ENCODE data around the gene ARID5A. TPM values are rescaled to one million over a fixed set of nuclear protein-coding genes. Genes with fewer than 3 reads are reported as not detected.

The ARID5A gene
- total and polyA plus RNA-seq, 9 of the 15 experiments (the other 6 are each of a cell fraction or from before 2014, with no cell fraction given), result 0.14 to 12.5 (median 3.0) TPM

DNA sequence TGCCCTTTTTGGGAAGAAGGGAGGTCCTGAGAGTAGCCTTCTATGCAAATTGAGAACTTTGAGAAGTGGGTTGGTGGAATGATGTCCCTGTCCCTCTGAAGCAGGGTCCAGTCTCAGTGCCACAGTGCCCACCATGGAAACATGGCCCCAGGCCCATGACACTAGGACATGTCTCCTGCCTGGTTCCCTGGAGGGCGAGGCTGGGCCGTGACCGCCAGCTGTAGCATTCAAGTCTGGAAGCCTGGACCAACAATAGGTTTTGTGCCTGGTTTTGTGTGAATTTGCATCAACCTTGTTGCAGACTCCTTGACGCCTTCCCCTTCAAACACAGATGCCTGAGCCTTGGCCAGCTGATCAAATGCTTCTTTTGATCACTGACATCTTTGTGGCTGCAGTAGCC is 27.5 kb downstream of the ARID5A start (continued):
- TF ChIP-seq, protein P1, sequence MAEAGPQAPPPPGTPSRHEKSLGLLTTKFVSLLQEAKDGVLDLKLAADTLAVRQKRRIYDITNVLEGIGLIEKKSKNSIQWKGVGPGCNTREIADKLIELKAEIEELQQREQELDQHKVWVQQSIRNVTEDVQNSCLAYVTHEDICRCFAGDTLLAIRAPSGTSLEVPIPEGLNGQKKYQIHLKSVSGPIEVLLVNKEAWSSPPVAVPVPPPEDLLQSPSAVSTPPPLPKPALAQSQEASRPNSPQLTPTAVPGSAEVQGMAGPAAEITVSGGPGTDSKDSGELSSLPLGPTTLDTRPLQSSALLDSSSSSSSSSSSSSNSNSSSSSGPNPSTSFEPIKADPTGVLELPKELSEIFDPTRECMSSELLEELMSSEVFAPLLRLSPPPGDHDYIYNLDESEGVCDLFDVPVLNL (CRISPR knock-in tag; IDR thresholded peaks at IDR 0.05; ENCODE audit: low read depth), result no peak
- TF ChIP-seq ZNF41 (CRISPR knock-in tag; conservative IDR thresholded peaks at IDR 0.05), result no peak
- no peak for TF ChIP-seq NR2C2 (CRISPR knock-in tag; IDR thresholded peaks at IDR 0.05)
- no peak for TF ChIP-seq NR2C2 (tag; IDR thresholded peaks at IDR 0.05)

DNA sequence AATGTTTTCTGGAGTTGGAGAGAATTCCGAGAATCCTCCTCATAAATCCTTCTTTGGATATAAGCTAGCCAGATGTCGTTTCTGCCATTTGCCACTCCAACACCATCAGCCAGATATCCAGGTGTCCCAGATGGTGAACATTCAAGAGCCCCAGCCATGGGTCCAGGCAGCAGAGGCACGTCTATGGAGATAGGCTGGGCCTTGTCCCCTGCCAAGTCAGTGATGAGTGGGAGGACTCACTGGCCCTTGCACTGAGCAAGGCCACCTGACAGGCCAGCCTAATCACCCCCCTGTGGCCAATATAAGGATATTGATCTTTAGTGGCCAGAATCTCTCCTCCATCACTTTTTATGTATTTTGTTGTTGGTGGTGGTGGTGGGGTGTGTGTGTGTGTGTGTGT is 28.0 kb downstream of the ARID5A start:
- in situ Hi-C loops (cut with MboI), result loop anchor here (25.0 kb wide), 1 partner anchor 398 kb away; no protein-coding TSS in a partner anchor
- BruUV-seq (replicated peaks), result no TSS peak
- Histone ChIP-seq H3K27ac (ENCODE audit: extremely low read depth, low read depth, low read length) (no peak overlapping the region), H3K4me1 (replicated peaks in 1 of 2; ENCODE audit: control insufficient read depth in 2 of 2, insufficient read depth in 2 of 2, low read length in 2 of 2) (no peaks in the 10 kb centered on the region), H3K4me3 (no peak overlapping the region), H3K79me2 (ENCODE audit: control insufficient read depth, insufficient read depth, low read length) (no peaks in the 10 kb centered on the region), H4K20me1 (replicated peaks; ENCODE audit: control insufficient read depth, insufficient read depth, low read length) (no peaks in the 10 kb centered on the region), H3K36me3 (ENCODE audit: control insufficient read depth, insufficient read depth, low read length) (no peaks in the 10 kb centered on the region), H3K9ac (ENCODE audit: insufficient read depth in 1 of 2, low read depth in 2 of 2, low read length in 2 of 2) (no peak overlapping the region), H3K4me2 (ENCODE audit: insufficient read depth, low read length) (no peak overlapping the region), H3K27me3 (ENCODE audit: control insufficient read depth in 2 of 2, insufficient read depth in 2 of 2, low read length in 2 of 2) (peaks cover 2 to 13% of the 10 kb centered on the region in 2 experiments; a peak in 1 of 5 replicates), H3K9me1 (ENCODE audit: control insufficient read depth, insufficient read depth, low read length) (no peaks in the 10 kb centered on the region), H3K9me3 (replicated peaks; ENCODE audit: control insufficient read depth, insufficient read depth, low read depth, low read length) (no peaks in the 10 kb centered on the region), H2AFZ (ENCODE audit: low read depth, low read length) (no peak overlapping the region)
- TF ChIP-seq ZNF583 (CRISPR knock-in tag; IDR thresholded peaks at IDR 0.05) (no peak), ZHX1 (conservative IDR thresholded peaks at IDR 0.05; ENCODE audit: low read length) (no peak), NCOA2 (IDR thresholded peaks at IDR 0.05; ENCODE audit: partially characterized antibody in 2 of 2) (no peak), RAD21 (CRISPR knock-in tag; conservative IDR thresholded peaks at IDR 0.05 in 1 of 2, IDR thresholded peaks at IDR 0.05 in 1 of 2) (no peak), SRSF3 (IDR thresholded peaks at IDR 0.05; ENCODE audit: insufficient read depth, low read length) (no peak), ZNF253 (CRISPR knock-in tag; conservative IDR thresholded peaks at IDR 0.05) (no peak), SMARCC2 (IDR thresholded peaks at IDR 0.05; ENCODE audit: low read depth) (no peak), NR2F6 (CRISPR knock-in tag; IDR thresholded peaks at IDR 0.05) (no peak)
- ChIA-PET CTCF (ENCODE audit: low intra/inter-chr PET ratio) (no interaction called here), POLR2A (interaction anchor here (0.5 to 0.6 kb wide), 3 partner anchors 69 to 204 kb away, joined by 3 to 4 read pairs (median 4); partner anchors contain the start of gene CNNM4)
- FAIRE-seq (no peak), ATAC-seq (no peak; the same call in 2 of the 3 replicates), DNase-seq (ENCODE audit: extremely low read depth in 1 of 4, low spot score in 3 of 4) (peak in 1 of 4 experiments; percentile 37)
- 2% methylated on average over 3 of the region's 3 CpGs for WGBS (ENCODE audit: insufficient coverage, low coverage, missing lambda C conversion rate)
- intact Hi-C loops (cut with micrococcal nuclease), result no loop called here
